ENCODE measurements around the gene DBH. TPM values are rescaled to one million over a fixed set of nuclear protein-coding genes. Genes with fewer than 3 reads are reported as not detected.

Gene DBH
- polyA plus RNA-seq, 3 donors from 2014 or later, result not detected

- Mint-ChIP-seq H3K4me1 (no peaks in the 10 kb centered on the region), H3K36me3 (no peaks in the 10 kb centered on the region), H3K27me3 (ENCODE audit: low read depth in 3 of 3) (peaks cover 0 to 2% (median 1%) of the 10 kb centered on the region in 3 donors), H3K27ac (no peak overlapping the region), H3K9me3 (no peaks in the 10 kb centered on the region), H3K4me3 (no peak overlapping the region)
- no peak for DNase-seq
Measured at GRCh38 chr9:133685653-133686609, 49.8 kb downstream of the DBH start.

- Mint-ChIP-seq H3K9me3 (no peaks in the 10 kb centered on the region), H3K27me3 (ENCODE audit: low read depth in 3 of 3) (peaks cover 0 to 2% (median 1%) of the 10 kb centered on the region in 3 donors), H3K27ac (no peak overlapping the region), H3K4me3 (no peak overlapping the region), H3K36me3 (no peaks in the 10 kb centered on the region), H3K4me1 (no peaks in the 10 kb centered on the region)
- DNase-seq, result no peak
Measured at GRCh38 chr9:133686642-133687575, 50.7 kb downstream of the DBH start.

- no peak for DNase-seq
- Mint-ChIP-seq H3K27ac (no peak overlapping the region), H3K9me3 (no peaks in the 10 kb centered on the region), H3K36me3 (no peaks in the 10 kb centered on the region), H3K27me3 (ENCODE audit: low read depth in 3 of 3) (peaks cover 0 to 2% (median 1%) of the 10 kb centered on the region in 3 donors), H3K4me1 (no peaks in the 10 kb centered on the region), H3K4me3 (no peak overlapping the region)
Measured at GRCh38 chr9:133687856-133688761, 51.9 kb downstream of the DBH start.

- no peak for DNase-seq
- no peaks in the 10 kb centered on the region for H3K36me3 Mint-ChIP-seq
- H3K9me3 Mint-ChIP-seq, result no peaks in the 10 kb centered on the region
- H3K4me3 Mint-ChIP-seq, result no peak overlapping the region
- H3K27ac Mint-ChIP-seq, result no peak overlapping the region
- peaks cover 1 to 2% (median 1%) of the 10 kb centered on the region in 3 donors for H3K27me3 Mint-ChIP-seq (ENCODE audit: low read depth in 3 of 3)
- H3K4me1 Mint-ChIP-seq, result no peaks in the 10 kb centered on the region
Measured at GRCh38 chr9:133689151-133689763, 53.1 kb downstream of the DBH start.

- no peaks in the 10 kb centered on the region for H3K36me3 Mint-ChIP-seq
- H3K27me3 Mint-ChIP-seq (ENCODE audit: low read depth in 3 of 3), result peaks cover 1 to 2% (median 1%) of the 10 kb centered on the region in 3 donors
- no peak for DNase-seq
- no peak overlapping the region for H3K4me3 Mint-ChIP-seq
- H3K27ac Mint-ChIP-seq, result no peak overlapping the region
- H3K4me1 Mint-ChIP-seq, result no peaks in the 10 kb centered on the region
- H3K9me3 Mint-ChIP-seq, result no peaks in the 10 kb centered on the region
Measured at GRCh38 chr9:133690081-133690561, 54.0 kb downstream of the DBH start.

- DNase-seq, result no peak
- no peak overlapping the region for H3K27ac Mint-ChIP-seq
- no peaks in the 10 kb centered on the region for H3K9me3 Mint-ChIP-seq
- H3K4me1 Mint-ChIP-seq, result no peaks in the 10 kb centered on the region
- H3K4me3 Mint-ChIP-seq, result no peak overlapping the region
- H3K27me3 Mint-ChIP-seq (ENCODE audit: low read depth in 3 of 3), result peaks cover 1 to 2% (median 1%) of the 10 kb centered on the region in 3 donors
- H3K36me3 Mint-ChIP-seq, result no peaks in the 10 kb centered on the region
Measured at GRCh38 chr9:133691191-133691590, 55.0 kb downstream of the DBH start.

- H3K36me3 Mint-ChIP-seq, result no peaks in the 10 kb centered on the region
- H3K27ac Mint-ChIP-seq, result no peak overlapping the region
- no peaks in the 10 kb centered on the region for H3K4me1 Mint-ChIP-seq
- DNase-seq, result no peak
- H3K9me3 Mint-ChIP-seq, result no peaks in the 10 kb centered on the region
- no peak overlapping the region for H3K4me3 Mint-ChIP-seq
- H3K27me3 Mint-ChIP-seq (ENCODE audit: low read depth in 3 of 3), result peaks cover 0 to 2% (median 1%) of the 10 kb centered on the region in 3 donors
Measured at GRCh38 chr9:133691626-133692363, 55.6 kb downstream of the DBH start.

GRCh38 chr9:133692364-133692985, 56.3 kb downstream of the DBH start:
- H3K4me3 Mint-ChIP-seq, result no peak overlapping the region
- H3K27me3 Mint-ChIP-seq (ENCODE audit: low read depth in 3 of 3), result peaks cover 0 to 2% (median 1%) of the 10 kb centered on the region in 3 donors
- DNase-seq, result no peak
- no peaks in the 10 kb centered on the region for H3K4me1 Mint-ChIP-seq
- no peaks in the 10 kb centered on the region for H3K36me3 Mint-ChIP-seq
- no peak overlapping the region for H3K27ac Mint-ChIP-seq
- no peaks in the 10 kb centered on the region for H3K9me3 Mint-ChIP-seq

GRCh38 chr9:133693116-133693515, 57.0 kb downstream of the DBH start:
- H3K27ac Mint-ChIP-seq, result no peak overlapping the region
- H3K4me1 Mint-ChIP-seq, result no peaks in the 10 kb centered on the region
- peaks cover 0 to 2% (median 1%) of the 10 kb centered on the region in 3 donors for H3K27me3 Mint-ChIP-seq (ENCODE audit: low read depth in 3 of 3)

GRCh38 chr9:133693703-133694529, 57.8 kb downstream of the DBH start:
- Mint-ChIP-seq H3K27ac (no peak overlapping the region), H3K9me3 (peaks cover 0 to 2% (median 0%) of the 10 kb centered on the region in 6 donors), H3K27me3 (ENCODE audit: low read depth in 3 of 3) (peaks cover 0 to 2% (median 1%) of the 10 kb centered on the region in 3 donors), H3K4me1 (no peaks in the 10 kb centered on the region), H3K4me3 (no peak overlapping the region), H3K36me3 (no peaks in the 10 kb centered on the region)
- no peak for DNase-seq

More at GRCh38 chr9:133693116-133693515, 57.0 kb downstream of the DBH start:
- DNase-seq, result no peak
- H3K36me3 Mint-ChIP-seq, result no peaks in the 10 kb centered on the region
- no peaks in the 10 kb centered on the region for H3K9me3 Mint-ChIP-seq
- no peak overlapping the region for H3K4me3 Mint-ChIP-seq

- Mint-ChIP-seq H3K36me3 (no peaks in the 10 kb centered on the region), H3K27me3 (ENCODE audit: low read depth in 3 of 3) (peaks cover 0 to 2% (median 1%) of the 10 kb centered on the region in 3 donors), H3K4me3 (no peak overlapping the region), H3K27ac (no peak overlapping the region), H3K9me3 (peaks cover 0 to 2% (median 0%) of the 10 kb centered on the region in 6 donors), H3K4me1 (no peaks in the 10 kb centered on the region)
- DNase-seq, result no peak
Measured at GRCh38 chr9:133694686-133695085, 58.5 kb downstream of the DBH start.
